ENCODE measurements around the gene MRPS18A. TPM values are rescaled to one million over a fixed set of nuclear protein-coding genes. Genes with fewer than 3 reads are reported as not detected.
"Not testable (repeated sequence)": the region's sequence is repeated elsewhere in the genome, so short reads cannot be mapped to it uniquely, and the experiment has no call there.

The MRPS18A gene
- total RNA-seq, 1 donor from 2014 or later: 11.7 TPM

- DNase-seq: no peak
These were observed 52.8 kb downstream of the MRPS18A start for GRCh38 chr6:43634702-43635303.

DNA sequence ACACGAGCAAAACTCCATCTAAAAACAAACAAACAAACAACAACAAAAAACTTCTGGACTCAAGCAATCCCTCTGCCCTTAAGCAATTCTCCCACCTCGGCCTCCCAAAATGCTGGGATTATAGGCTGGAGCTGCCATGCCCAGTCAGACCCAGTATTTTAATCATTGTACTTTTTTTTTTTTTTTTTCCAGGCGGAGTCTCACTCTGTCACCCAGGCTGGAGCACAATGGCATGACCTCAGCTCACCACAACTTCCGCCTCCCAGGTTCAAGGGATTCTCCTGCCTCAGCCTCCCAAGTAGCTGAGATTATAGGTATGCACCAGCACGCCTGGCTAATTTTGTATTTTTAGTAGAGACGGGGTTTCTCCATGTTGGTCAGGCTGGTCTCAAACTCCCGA lies 54.6 kb downstream of the MRPS18A start:
- DNase-seq: not testable (repeated sequence)

DNA sequence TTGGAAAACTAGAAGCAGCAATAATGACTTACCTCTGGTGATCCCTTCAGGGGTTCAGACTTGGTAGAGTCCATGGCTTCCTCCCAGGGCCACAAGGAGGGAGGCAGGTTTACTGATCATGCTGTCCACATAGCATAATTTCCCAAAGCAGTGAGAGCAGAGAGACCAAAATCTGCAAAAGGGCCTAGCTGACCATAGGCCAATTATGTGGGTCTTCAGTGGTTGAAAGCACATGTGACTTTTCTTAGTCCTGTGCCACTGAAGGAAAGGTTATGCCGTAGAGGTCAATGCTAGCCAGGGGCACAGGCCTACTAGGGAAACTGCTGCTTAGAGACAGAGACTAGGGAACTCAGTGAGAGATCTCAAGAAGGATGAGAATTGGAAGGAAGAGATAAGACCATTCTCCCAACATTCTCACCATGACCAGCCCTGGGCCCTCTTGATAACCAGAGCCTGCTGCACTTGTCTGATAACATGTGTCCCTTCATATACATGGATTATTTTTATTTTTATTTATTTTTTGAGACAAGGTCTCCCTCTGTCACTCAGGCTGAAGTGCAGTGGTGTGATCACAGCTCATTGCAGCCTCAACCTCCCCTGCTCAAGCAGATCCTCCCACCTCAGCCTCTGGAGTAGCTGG lies 56.5 kb downstream of the MRPS18A start:
- DNase-seq: no peak

DNA sequence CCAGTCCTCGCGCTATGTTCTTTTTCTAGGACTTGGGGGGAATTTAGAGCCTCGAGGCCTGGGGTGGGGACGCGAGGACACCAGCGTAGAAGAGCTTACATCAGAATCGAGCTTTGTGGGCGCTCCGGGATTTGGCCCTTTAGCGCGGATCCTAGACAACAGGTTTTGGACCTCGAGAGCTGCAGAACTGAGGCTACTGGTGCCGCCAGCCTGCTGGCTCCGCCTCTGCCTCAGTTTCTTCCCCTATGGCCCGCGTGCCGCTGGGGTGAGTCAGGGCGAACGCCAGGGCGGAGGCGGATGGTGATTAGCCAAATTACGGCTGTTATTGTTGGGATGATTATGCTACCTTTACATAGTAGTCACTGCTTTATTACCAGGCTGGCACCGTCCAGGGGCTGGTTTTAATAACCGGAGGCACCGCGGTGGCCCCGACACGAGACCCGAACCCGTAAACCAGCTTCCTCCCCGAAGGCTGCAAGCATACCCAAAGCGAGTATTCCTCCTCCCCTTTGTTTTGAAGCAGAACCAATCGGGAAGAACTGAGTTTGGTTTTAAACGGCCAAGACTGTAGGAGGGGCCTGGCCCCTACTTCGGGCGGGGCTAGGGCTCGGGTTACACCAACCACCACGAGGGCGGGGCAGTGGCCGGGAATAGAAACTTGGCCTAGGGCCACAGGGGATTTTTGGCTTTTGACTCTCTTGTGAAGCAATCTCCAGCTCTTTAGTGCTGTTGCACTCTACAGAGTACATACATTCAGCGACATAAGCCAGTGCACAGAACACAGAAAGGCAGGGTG lies 57.9 kb downstream of the MRPS18A start:
- peak; percentile 90 for DNase-seq

DNA sequence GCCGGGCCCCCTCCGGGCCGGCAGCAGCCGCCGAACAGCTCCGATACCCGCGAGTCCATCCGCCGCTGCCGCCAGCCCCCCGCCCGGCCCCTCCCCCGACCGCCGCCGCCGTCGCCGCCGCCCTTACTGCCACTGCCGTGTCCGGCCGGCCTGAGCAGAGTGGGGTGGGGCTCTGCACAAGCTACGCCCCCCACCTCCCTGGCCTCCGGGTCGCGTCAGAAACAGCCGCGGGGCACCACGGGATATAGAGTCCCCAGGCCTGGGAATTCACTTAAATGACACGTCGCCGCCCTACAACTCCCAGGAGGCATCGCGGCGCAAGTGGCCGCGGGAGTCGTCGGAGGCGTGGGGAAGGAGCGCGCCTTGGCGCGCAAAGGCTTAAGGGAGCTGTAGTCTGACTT lies 58.5 kb downstream of the MRPS18A start, which contains the start of gene GTPBP2:
GTPBP2 (minus strand) TSS at position 161 of the 401 bp plus-strand sequence; CDS start at position 59, 102 bp downstream.
- peak; percentile 99 for DNase-seq

- no peak for DNase-seq
These were observed 59.0 kb downstream of the MRPS18A start for GRCh38 chr6:43628393-43629103.

DNA sequence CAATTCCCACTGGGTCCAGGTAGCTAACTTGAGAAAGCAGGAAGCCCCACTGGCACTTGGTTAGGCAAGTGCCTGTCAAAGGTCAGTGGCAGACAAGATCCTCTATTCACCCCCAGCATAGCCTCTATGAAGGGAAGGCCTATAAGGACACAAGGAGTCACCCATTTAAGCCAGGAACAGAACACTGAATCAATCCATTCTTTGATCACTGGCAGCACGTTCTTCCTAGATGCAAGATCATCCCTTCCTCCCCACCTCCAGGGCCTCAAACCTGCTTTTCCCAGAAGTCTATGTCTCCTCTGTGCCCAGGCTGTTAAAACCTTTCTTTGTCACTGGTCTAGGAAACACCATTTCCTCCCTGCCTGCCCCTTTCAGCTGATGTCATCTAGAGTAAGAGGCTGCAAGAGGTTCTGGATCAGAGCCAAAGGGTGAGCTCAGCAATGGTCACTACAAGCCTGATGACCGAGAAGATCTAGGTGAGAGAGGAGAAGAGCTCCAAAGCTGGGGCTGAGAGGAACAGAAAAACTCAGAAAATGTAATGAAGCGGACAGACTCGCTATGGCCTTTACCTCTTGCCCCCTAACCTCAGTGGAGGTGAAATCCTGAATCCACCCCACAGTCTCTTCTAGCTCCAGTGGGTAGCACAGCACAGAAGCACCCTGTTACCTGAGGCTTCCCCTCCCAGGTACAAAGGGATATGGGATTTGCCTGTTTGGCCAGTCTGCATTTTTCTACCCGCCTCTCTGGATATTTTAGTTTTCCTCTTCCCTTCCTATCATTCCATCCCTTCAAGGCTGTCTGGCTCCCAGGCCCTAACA lies 60.4 kb downstream of the MRPS18A start:
- peak; percentile 42 for DNase-seq

DNA sequence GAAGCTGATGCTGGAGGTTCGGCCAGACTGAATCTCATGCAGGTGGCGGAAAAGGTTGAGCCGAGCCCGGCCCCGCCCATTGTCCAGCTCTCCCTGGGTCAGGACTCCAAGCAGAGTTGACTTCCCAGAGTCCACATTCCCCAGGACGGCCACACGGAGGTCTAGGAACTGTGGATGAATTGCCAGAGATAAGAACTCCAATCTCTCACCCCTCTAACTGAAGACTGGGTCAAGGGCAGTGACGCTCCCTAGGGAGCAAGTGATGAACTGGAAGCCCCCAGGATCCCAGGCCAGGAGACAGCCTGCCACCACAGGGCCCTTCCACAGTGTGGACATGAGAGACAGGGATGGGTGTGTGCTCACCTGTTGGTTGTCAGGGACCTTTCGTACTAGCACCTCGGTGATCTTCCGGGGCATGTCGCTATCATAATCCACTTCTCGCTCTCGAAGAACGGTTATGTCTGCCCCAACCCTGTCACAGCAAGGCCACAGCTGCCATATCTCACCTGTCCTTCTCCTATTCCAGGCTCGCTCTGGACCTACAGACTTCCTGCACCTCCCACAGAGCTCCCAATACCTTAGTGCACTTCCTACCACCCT lies 62.1 kb downstream of the MRPS18A start:
- no peak for DNase-seq

DNA sequence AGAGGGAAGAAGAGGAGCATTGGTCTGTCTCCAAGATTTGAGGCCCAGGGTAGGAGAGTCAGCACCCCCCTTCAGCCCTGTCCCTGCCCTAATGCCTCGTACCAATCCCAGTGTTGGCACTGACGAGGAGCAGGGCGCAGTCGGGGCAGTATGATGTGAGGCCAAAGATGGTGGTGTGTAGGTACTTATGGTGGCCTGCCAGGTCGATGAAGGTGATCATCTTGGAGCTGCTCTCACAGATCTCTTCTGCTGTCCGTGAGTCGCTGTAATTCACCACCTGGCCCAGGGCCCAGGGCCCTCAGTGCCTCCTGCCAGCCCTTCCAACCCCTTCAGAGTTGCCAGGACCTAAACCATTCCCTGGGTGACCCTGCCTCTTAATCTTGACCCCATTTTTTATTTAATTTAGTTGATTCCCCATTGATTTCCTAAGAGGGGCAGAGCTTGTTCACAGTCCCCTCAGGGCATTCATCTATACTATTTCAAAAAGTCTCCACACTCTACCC lies 62.8 kb downstream of the MRPS18A start:
- no peak for DNase-seq

DNA sequence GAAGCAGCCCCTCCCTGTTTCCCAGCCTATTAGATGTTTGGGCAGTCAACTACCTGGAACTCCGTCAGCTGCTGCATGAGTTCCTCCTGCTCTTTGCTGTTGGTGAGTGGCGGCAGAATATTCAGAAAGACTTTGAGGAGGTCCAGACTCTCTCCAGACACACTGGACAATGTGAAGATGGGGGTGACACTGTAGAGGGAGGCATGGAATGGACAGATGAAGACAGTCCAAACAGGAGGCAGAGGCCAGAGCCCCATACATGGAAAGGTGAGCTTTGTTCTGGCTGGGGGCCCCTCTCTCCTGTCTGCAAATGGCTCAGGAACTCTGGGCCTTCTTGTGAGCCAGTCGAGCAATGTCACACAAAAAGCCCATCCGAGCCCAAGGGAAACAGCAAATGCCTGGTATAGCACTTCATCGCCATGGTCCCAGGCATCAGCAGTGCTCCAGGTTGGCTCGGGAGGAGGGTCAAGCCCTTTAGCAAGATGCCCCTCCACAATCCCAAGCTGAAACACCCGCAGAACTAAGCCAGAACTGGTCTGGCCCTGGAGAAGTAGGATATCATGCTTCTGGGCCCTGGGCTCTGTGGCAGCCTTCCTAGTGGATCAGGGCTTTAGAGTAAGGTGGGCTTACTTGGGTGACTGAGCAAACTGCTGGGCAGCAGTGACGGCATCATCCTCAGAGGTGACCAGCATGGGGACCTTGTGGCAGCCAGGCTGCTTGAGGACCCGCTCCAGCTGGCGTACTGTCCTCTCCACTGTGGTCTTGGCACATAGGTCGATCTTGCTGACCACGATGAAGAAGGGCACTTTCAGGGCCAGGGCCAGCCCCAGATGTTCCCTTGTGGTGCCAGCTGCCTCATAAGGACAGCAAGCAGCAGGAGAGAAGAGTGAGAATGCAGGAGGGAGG lies 63.5 kb downstream of the MRPS18A start:
- no peak for DNase-seq

GRCh38 chr6:43622541-43622940 lies 65.0 kb downstream of the MRPS18A start:
- no peak for DNase-seq

GRCh38 chr6:43621836-43622180 lies 65.8 kb downstream of the MRPS18A start:
- no peak for DNase-seq

Other genes with a start within 250 kb of the MRPS18A start
- 7.3 TPM for gene DLK2, start 232.2 kb downstream of the MRPS18A start, total RNA-seq
- gene TJAP1, start 210.2 kb downstream of the MRPS18A start, total RNA-seq: 5.0 TPM
- gene LRRC73, start 177.4 kb downstream of the MRPS18A start, total RNA-seq: 2.7 TPM
- 71.4 TPM for gene YIPF3, start 170.9 kb downstream of the MRPS18A start, total RNA-seq
- 22.0 TPM for gene POLR1C, start 170.7 kb downstream of the MRPS18A start, total RNA-seq
- 47.4 TPM for gene XPO5, start 111.8 kb downstream of the MRPS18A start, total RNA-seq
- 13.6 TPM for gene POLH, start 111.6 kb downstream of the MRPS18A start, total RNA-seq
- 33.5 TPM for gene GTPBP2, start 58.5 kb downstream of the MRPS18A start, total RNA-seq
- gene MAD2L1BP, start 52.0 kb downstream of the MRPS18A start, total RNA-seq: 22.3 TPM
- gene RSPH9, start 42.8 kb downstream of the MRPS18A start, total RNA-seq: 6.2 TPM
- gene VEGFA, start 82.4 kb upstream of the MRPS18A start, total RNA-seq: 32.3 TPM